Measurements from ENCODE around the gene BHMT.

GRCh38 chr5:79181419-79182022 is 69.9 kb downstream of the BHMT start:
- TF ChIP-seq CTCF (IDR thresholded peaks at IDR 0.05) (no peak), POLR2A (IDR thresholded peaks at IDR 0.05) (no peak), POLR2AphosphoS5 (IDR thresholded peaks at IDR 0.05; ENCODE audit: insufficient read depth in 1 of 2, low read depth in 1 of 2) (no peak)
